ENCODE measurements around the gene TYRO3.
A peak's percentile ranks its signal among the peaks of the same experiment; 100 is the strongest.

The TYRO3 gene

GRCh38 chr15:41594801-41595746, 36.1 kb downstream of the TYRO3 start:
- TF ChIP-seq POLR2A (IDR thresholded peaks at IDR 0.05; ENCODE audit: low read length) = no peak
- TF ChIP-seq GATA1 (IDR thresholded peaks at IDR 0.05; ENCODE audit: low read depth, low read length) = no peak
- no peak for DNase-seq

GRCh38 chr15:41596972-41597371, 38.0 kb downstream of the TYRO3 start:
- TF ChIP-seq POLR2A (IDR thresholded peaks at IDR 0.05; ENCODE audit: low read length) (no peak), GATA1 (IDR thresholded peaks at IDR 0.05; ENCODE audit: low read depth, low read length) (no peak)
- DNase-seq = no peak

GRCh38 chr15:41597787-41598186, 38.8 kb downstream of the TYRO3 start:
- DNase-seq = no peak
- no peak for TF ChIP-seq GATA1 (IDR thresholded peaks at IDR 0.05; ENCODE audit: low read depth, low read length)
- no peak for TF ChIP-seq POLR2A (IDR thresholded peaks at IDR 0.05; ENCODE audit: low read length)

GRCh38 chr15:41599061-41599460, 40.0 kb downstream of the TYRO3 start:
- no peak for DNase-seq
- TF ChIP-seq POLR2A (IDR thresholded peaks at IDR 0.05; ENCODE audit: low read length) = no peak
- TF ChIP-seq GATA1 (IDR thresholded peaks at IDR 0.05; ENCODE audit: low read depth, low read length) = no peak

- TF ChIP-seq POLR2A (IDR thresholded peaks at IDR 0.05; ENCODE audit: low read length) (no peak), GATA1 (IDR thresholded peaks at IDR 0.05; ENCODE audit: low read depth, low read length) (no peak)
- DNase-seq = no peak
These were observed 44.5 kb downstream of the TYRO3 start for GRCh38 chr15:41603411-41603935.

GRCh38 chr15:41603941-41604911, 45.2 kb downstream of the TYRO3 start:
- TF ChIP-seq POLR2A (IDR thresholded peaks at IDR 0.05; ENCODE audit: low read length) (no peak), GATA1 (IDR thresholded peaks at IDR 0.05; ENCODE audit: low read depth, low read length) (no peak)
- DNase-seq = peak; percentile 53 to 70

- no peak for TF ChIP-seq GATA1 (IDR thresholded peaks at IDR 0.05; ENCODE audit: low read depth, low read length)
- no peak for TF ChIP-seq POLR2A (IDR thresholded peaks at IDR 0.05; ENCODE audit: low read length)
- DNase-seq = no peak
These were observed 46.6 kb downstream of the TYRO3 start for GRCh38 chr15:41605566-41605965.

GRCh38 chr15:41606997-41607396, 48.0 kb downstream of the TYRO3 start:
- TF ChIP-seq GATA1 (IDR thresholded peaks at IDR 0.05; ENCODE audit: low read depth, low read length) (no peak), POLR2A (IDR thresholded peaks at IDR 0.05; ENCODE audit: low read length) (no peak)
- no peak for DNase-seq

- DNase-seq = no peak
These were observed 50.1 kb downstream of the TYRO3 start for GRCh38 chr15:41609123-41609522.

GRCh38 chr15:41610048-41610447, 51.0 kb downstream of the TYRO3 start:
- no peak for DNase-seq
- TF ChIP-seq POLR2A (IDR thresholded peaks at IDR 0.05; ENCODE audit: low read length) (no peak), GATA1 (IDR thresholded peaks at IDR 0.05; ENCODE audit: low read depth, low read length) (no peak)

More at GRCh38 chr15:41609123-41609522, 50.1 kb downstream of the TYRO3 start:
- TF ChIP-seq GATA1 (IDR thresholded peaks at IDR 0.05; ENCODE audit: low read depth, low read length) = no peak
- TF ChIP-seq POLR2A (IDR thresholded peaks at IDR 0.05; ENCODE audit: low read length) = no peak

GRCh38 chr15:41620536-41621199, 61.7 kb downstream of the TYRO3 start:
- TF ChIP-seq GATA1 (IDR thresholded peaks at IDR 0.05; ENCODE audit: low read depth, low read length) = no peak
- no peak for TF ChIP-seq POLR2A (IDR thresholded peaks at IDR 0.05; ENCODE audit: low read length)
- no peak for DNase-seq

- DNase-seq = peak; percentile 86 to 88
- TF ChIP-seq GATA1 (IDR thresholded peaks at IDR 0.05; ENCODE audit: low read depth, low read length) (no peak), POLR2A (IDR thresholded peaks at IDR 0.05; ENCODE audit: low read length) (peak; percentile 26)
These were observed 62.5 kb downstream of the TYRO3 start for GRCh38 chr15:41621200-41622193.

All from erythroblast (primary cell).